HG03060 (cell line): ENCODE results near the gene RAB3IP.

Experiments used
- ATAC-seq: cut with Tn5 transposase; IDR thresholded peaks from one replicate; pipeline ENCODE4 v1.9.1; 2021; ENCODE audit warnings: low read depth, moderate number of reproducible peaks; ENCODE audit not compliant: unreplicated experiment

RAB3IP gene

GRCh38 chr12:69738351-69739286 lies at the start of gene RAB3IP:
Gene RAB3IP (plus strand): TSS chr12:69738860. CDS start chr12:69755409, 16,549 bp downstream.
- ATAC-seq: peak; percentile 44

GRCh38 chr12:69689638-69690037 lies 49.0 kb upstream of the RAB3IP start:
- no peak for ATAC-seq

- no peak for ATAC-seq
Measured at GRCh38 chr12:69694123-69694522, 44.5 kb upstream of the RAB3IP start.

GRCh38 chr12:69698054-69698453 lies 40.6 kb upstream of the RAB3IP start:
- ATAC-seq: no peak

- no peak for ATAC-seq
Measured at GRCh38 chr12:69698769-69699540, 39.7 kb upstream of the RAB3IP start, which contains the start of gene BEST3. Gene BEST3 (minus strand): TSS chr12:69699303. CDS start chr12:69697798, 1,505 bp downstream.

- ATAC-seq: no peak
Measured at GRCh38 chr12:69701826-69702225, 36.8 kb upstream of the RAB3IP start.

GRCh38 chr12:69703146-69703642 lies 35.5 kb upstream of the RAB3IP start:
- no peak for ATAC-seq

GRCh38 chr12:69704357-69704756 lies 34.3 kb upstream of the RAB3IP start:
- ATAC-seq: no peak

GRCh38 chr12:69708649-69709048 lies 30.0 kb upstream of the RAB3IP start:
- no peak for ATAC-seq

GRCh38 chr12:69712826-69713225 lies 25.8 kb upstream of the RAB3IP start:
- ATAC-seq: no peak

GRCh38 chr12:69714542-69714941 lies 24.1 kb upstream of the RAB3IP start:
- ATAC-seq: no peak

GRCh38 chr12:69719336-69720316 lies 19.0 kb upstream of the RAB3IP start:
- no peak for ATAC-seq

- no peak for ATAC-seq
Measured at GRCh38 chr12:69720750-69721149, 17.9 kb upstream of the RAB3IP start.

- no peak for ATAC-seq
Measured at GRCh38 chr12:69726922-69727321, 11.7 kb upstream of the RAB3IP start.

GRCh38 chr12:69732088-69732487 lies 6.6 kb upstream of the RAB3IP start:
- ATAC-seq: no peak

- ATAC-seq: no peak
Measured at GRCh38 chr12:69733638-69734037, 5.0 kb upstream of the RAB3IP start.

- peak; percentile 24 for ATAC-seq
Measured at GRCh38 chr12:69739287-69740191, 879 bp downstream of the RAB3IP start.

GRCh38 chr12:69744109-69744508 lies 5.4 kb downstream of the RAB3IP start:
- ATAC-seq: no peak

GRCh38 chr12:69751476-69751875 lies 12.8 kb downstream of the RAB3IP start:
- no peak for ATAC-seq
